Neural crest cell (in vitro differentiated cells): ENCODE measurements around the gene INSL3. TPM values are rescaled to one million over a fixed set of nuclear protein-coding genes. Genes with fewer than 3 reads are reported as not detected.
"Not testable (repeated sequence)": the region's sequence is repeated elsewhere in the genome, so short reads cannot be mapped to it uniquely, and the experiment has no call there.

ENCODE experiments used
- DNase-seq: peaks from one replicate; pipeline ENCODE4 v3.0.0; 2021; ENCODE audit warnings: low read depth, mixed read lengths, low spot score
- H3K27ac Mint-ChIP-seq: one replicate; pipeline ENCODE4 v1.8.0; 2021; ENCODE audit warnings: mild to moderate bottlenecking, mixed read lengths; ENCODE audit not compliant: unreplicated experiment
- H3K27me3 Mint-ChIP-seq: 2 replicates; pipeline ENCODE4 v1.8.0; 2021; ENCODE audit warnings: low read depth, mild to moderate bottlenecking, mixed read lengths
- H3K36me3 Mint-ChIP-seq: 2 replicates; pipeline ENCODE4 v1.8.0; 2021; ENCODE audit warnings: low read depth, mild to moderate bottlenecking, mixed read lengths
- H3K4me1 Mint-ChIP-seq: 2 replicates; pipeline ENCODE4 v1.8.0; 2021; ENCODE audit warnings: mixed read lengths
- H3K4me3 Mint-ChIP-seq: one replicate; pipeline ENCODE4 v1.8.0; 2021; ENCODE audit warnings: mild to moderate bottlenecking, mixed read lengths
- H3K9me3 Mint-ChIP-seq: 2 replicates; pipeline ENCODE4 v1.8.0; 2021; ENCODE audit warnings: mixed read lengths
- total RNA-seq: library from RNA; stranded (reverse); gene quantifications from 2 replicates; pipeline ENCODE4 v1.2.1, GENCODE V29; 2021
- TF ChIP-seq, protein P1 (sequence below): fragments of 200-600 bp; sonication (generic); conservative IDR thresholded peaks from 2 replicates; pipeline ENCODE4 v1.5.0; 2021; ENCODE audit warnings: antibody characterized with exemption, mild to moderate bottlenecking

INSL3 gene
- total RNA-seq, 1 donor from 2014 or later: not detected

DNA sequence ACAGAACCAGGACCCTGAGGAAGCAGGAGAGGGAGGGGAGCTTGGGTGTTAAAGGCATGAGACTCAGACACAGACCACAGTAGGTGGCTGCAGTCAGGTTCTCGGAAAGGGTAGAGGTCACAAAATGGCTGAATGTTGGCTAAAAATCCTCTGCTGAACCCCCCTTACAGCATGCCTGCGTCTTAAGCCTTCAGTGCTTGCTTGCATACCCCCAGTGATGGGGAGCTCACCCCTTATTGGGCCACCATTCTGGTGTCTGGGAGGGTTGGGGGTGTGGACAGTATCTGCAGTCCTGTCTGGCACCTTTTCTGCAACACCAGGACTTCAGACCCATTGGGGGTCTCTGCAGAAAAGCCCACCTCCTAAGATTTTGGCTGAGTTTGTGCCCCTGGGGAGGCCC, 40.5 kb downstream of the INSL3 start:
- Mint-ChIP-seq H3K36me3 (no peaks in the 10 kb centered on the region), H3K4me1 (peaks cover 11% of the 10 kb centered on the region), H3K27me3 (peaks cover 6% of the 10 kb centered on the region), H3K9me3 (no peaks in the 10 kb centered on the region), H3K27ac (no peak overlapping the region), H3K4me3 (no peak overlapping the region)
- TF ChIP-seq, protein P1, sequence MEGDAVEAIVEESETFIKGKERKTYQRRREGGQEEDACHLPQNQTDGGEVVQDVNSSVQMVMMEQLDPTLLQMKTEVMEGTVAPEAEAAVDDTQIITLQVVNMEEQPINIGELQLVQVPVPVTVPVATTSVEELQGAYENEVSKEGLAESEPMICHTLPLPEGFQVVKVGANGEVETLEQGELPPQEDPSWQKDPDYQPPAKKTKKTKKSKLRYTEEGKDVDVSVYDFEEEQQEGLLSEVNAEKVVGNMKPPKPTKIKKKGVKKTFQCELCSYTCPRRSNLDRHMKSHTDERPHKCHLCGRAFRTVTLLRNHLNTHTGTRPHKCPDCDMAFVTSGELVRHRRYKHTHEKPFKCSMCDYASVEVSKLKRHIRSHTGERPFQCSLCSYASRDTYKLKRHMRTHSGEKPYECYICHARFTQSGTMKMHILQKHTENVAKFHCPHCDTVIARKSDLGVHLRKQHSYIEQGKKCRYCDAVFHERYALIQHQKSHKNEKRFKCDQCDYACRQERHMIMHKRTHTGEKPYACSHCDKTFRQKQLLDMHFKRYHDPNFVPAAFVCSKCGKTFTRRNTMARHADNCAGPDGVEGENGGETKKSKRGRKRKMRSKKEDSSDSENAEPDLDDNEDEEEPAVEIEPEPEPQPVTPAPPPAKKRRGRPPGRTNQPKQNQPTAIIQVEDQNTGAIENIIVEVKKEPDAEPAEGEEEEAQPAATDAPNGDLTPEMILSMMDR: no peak
- no peak for DNase-seq

DNA sequence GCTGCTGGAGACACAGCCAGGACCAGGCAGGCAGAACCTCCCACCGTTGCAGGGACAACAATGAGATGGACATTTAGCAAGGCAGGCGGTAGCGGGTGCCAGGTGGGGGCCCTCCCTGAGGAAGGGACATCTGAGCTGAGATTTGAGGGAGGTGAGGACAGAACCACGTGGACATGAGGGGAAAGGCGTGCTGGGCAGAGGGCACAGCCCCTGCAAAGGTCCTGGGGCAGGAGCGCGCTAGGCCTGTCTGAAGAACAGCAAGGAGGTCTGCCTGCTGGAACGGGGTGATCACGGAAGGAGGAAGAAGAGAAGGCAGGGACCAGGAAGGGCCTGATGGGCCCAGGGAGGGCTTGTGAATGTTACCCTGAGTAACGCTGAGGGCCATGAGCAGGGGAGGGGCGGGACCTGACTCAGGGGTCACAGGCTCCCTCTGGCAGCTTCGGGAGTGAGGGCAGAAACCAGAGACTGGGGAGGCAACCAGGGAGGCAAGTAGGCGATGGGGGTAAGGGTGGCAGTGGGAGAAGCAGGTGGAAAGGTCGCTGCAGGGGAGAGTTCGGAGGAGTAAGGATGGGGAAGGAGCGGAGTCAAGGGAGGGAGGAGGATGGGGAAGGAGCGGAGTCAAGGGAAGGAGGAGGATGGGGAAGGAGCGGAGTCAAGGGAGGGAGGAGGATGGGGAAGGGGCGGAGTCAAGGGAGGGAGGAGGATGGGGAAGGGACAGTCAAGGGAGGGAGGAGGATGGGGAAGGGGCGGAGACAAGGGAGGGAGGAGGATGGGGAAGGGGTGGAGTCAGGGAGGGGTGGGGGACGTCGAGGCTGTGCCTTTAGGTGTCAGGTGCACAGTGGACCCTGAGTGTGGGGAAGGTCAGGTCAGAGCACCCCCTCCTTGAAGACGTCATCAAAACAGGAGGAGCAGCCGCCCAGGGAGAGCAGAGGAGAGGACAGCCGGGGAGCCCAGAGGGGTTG, 42.1 kb downstream of the INSL3 start:
- no peak overlapping the region for H3K27ac Mint-ChIP-seq
- peak; percentile 20 for DNase-seq
- peaks cover 11% of the 10 kb centered on the region for H3K4me1 Mint-ChIP-seq

GRCh38 chr19:17778251-17778967, 42.9 kb downstream of the INSL3 start:
- no peaks in the 10 kb centered on the region for H3K9me3 Mint-ChIP-seq
- no peak overlapping the region for H3K27ac Mint-ChIP-seq
- H3K27me3 Mint-ChIP-seq: peaks cover 8% of the 10 kb centered on the region
- TF ChIP-seq, protein P1: no peak
- no peaks in the 10 kb centered on the region for H3K36me3 Mint-ChIP-seq
- H3K4me3 Mint-ChIP-seq: no peak overlapping the region
- DNase-seq: peak; percentile 50
- H3K4me1 Mint-ChIP-seq: peaks cover 10% of the 10 kb centered on the region

More for the DNA sequence above, 42.1 kb downstream of the INSL3 start:
- Mint-ChIP-seq H3K27me3 (peaks cover 8% of the 10 kb centered on the region), H3K36me3 (no peaks in the 10 kb centered on the region), H3K4me3 (no peak overlapping the region), H3K9me3 (no peaks in the 10 kb centered on the region)
- TF ChIP-seq, protein P1: no peak

DNA sequence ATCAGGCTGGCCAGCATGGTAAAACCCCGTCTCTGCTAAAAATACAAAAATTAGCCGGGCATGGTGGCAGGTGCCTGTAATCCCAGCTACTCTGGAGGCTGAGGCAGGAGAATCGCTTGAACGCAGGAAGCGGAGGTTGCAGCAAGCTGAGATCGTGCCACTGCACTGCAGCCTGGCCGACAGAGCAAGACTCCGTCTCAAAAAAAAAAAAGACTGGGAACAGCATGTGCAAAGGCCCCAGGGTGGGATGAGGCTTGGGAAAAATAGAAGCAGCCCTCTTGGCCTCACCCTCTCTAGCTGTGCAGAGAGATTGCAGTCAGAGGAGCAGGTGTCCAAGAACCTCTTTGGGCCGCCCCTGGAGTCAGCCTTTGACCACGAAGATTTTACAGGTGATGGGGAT, 43.5 kb downstream of the INSL3 start:
- H3K36me3 Mint-ChIP-seq, H3K27me3 Mint-ChIP-seq, DNase-seq, H3K4me1 Mint-ChIP-seq, H3K9me3 Mint-ChIP-seq, H3K27ac Mint-ChIP-seq, H3K4me3 Mint-ChIP-seq: not testable (repeated sequence)

GRCh38 chr19:17775991-17776803, 45.1 kb downstream of the INSL3 start:
- H3K9me3 Mint-ChIP-seq: no peaks in the 10 kb centered on the region
- no peak overlapping the region for H3K27ac Mint-ChIP-seq
- TF ChIP-seq, protein P1: no peak
- DNase-seq: no peak
- peaks cover 8% of the 10 kb centered on the region for H3K27me3 Mint-ChIP-seq
- no peak overlapping the region for H3K4me3 Mint-ChIP-seq
- H3K36me3 Mint-ChIP-seq: no peaks in the 10 kb centered on the region
- peaks cover 10% of the 10 kb centered on the region for H3K4me1 Mint-ChIP-seq
